HCT116 (cell line): Measurements from ENCODE around the gene DOCK2. TPM values are rescaled to one million over a fixed set of nuclear protein-coding genes. Genes with fewer than 3 reads are reported as not detected.

ENCODE experiments used
- ATAC-seq: fragments of 200-7000 bp; cut with Tn5 transposase; 2 replicates; pipeline ENCODE4 v1.9.1; 2020; ENCODE audit warnings: mild to moderate bottlenecking, moderate library complexity
- BruUV-seq: library from RNA; stranded (reverse); fragments of 400-500 nt; replicated peaks from 2 replicates; lab custom pipeline; 2021; lab: Mats Ljungman, UMichigan
- CTCF ChIA-PET: fragments of 300-600 bp; sonication (Branson Sonifier 250); formaldehyde crosslinking; loops from one replicate; lab custom pipeline; 2021; ENCODE audit warnings: antibody characterized with exemption; lab: Charles Lee
- POLR2A ChIA-PET: fragments of 300-600, 350-600 bp; sonication (Branson Sonifier 250); formaldehyde crosslinking; loops from one replicate; lab custom pipeline; 2021; ENCODE audit warnings: antibody characterized with exemption; lab: Charles Lee
- RAD21 ChIA-PET, 2 experiments: fragments of 300-600 bp; sonication (Branson Sonifier 250); formaldehyde crosslinking; loops; one replicate each; lab custom pipeline; 2023; ENCODE audit warnings: low total read pairs in 2 of 2; ENCODE audit not compliant: uncharacterized antibody in 2 of 2, unreplicated experiment in 2 of 2, low non-redundant PET in 1 of 2; lab: Charles Lee
- DNase-seq: peaks from one replicate; pipeline ENCODE4 v3.0.0-alpha.2; 2010; ENCODE audit warnings: low read depth, low spot score
- H2AFZ ChIP-seq: fragments of 200-600 bp; shearing (Covaris generic), sonication (generic); 2 replicates; pipeline ENCODE4 v1.6.1; 2017; ENCODE audit warnings: low read depth, mixed run types, mixed read lengths, antibody characterized with exemption, low read length; ENCODE audit not compliant: poor library complexity, severe bottlenecking
- H3K27ac ChIP-seq: 2 replicates; pipeline ENCODE4 v1.5.1; 2012; ENCODE audit warnings: low read depth, low read length
- H3K27me3 ChIP-seq: fragments of 200-600 bp; sonication (generic); 2 replicates; pipeline ENCODE4 v1.6.1; 2016; ENCODE audit warnings: mixed run types, low read length, mixed read lengths; ENCODE audit not compliant: insufficient read depth
- H3K36me3 ChIP-seq, 2 experiments: fragments of 200-500 bp in 1 of 2; fragments of 200-600 bp in 1 of 2; sonication (Bioruptor generic) in 1 of 2; sonication (generic) in 1 of 2; 2 replicates each; pipeline versions ENCODE4 v1.5.1 to v1.6.1; 2014 to 2016; ENCODE audit warnings: low read length in 2 of 2, inconsistent platforms in 1 of 2, mixed read lengths in 1 of 2, mixed run types in 1 of 2; ENCODE audit not compliant: insufficient read depth in 2 of 2, control insufficient read depth in 1 of 2
- H3K4me1 ChIP-seq, 2 experiments: fragments of 200-600 bp in 1 of 2; sonication (generic) in 1 of 2; 2 replicates each; pipeline versions ENCODE4 v1.5.1 to v1.6.1; 2012 to 2017; ENCODE audit warnings: low read length in 2 of 2, inconsistent platforms in 1 of 2, mild to moderate bottlenecking in 1 of 2, mixed read lengths in 1 of 2, mixed run types in 1 of 2, moderate library complexity in 1 of 2; ENCODE audit not compliant: insufficient read depth in 2 of 2, control insufficient read depth in 1 of 2
- H3K4me2 ChIP-seq: fragments of 200-600 bp; sonication (generic); 2 replicates; pipeline ENCODE4 v1.6.1; 2017; ENCODE audit warnings: mixed run types, low read length, mixed read lengths
- H3K4me3 ChIP-seq, 2 experiments: fragments of 200-600 bp in 1 of 2; sonication (generic) in 1 of 2; replicated peaks in 1 of 2; 2 replicates each; pipeline ENCODE4 v1.5.1; 2011 to 2016; ENCODE audit warnings: low read length in 2 of 2, control low read depth in 1 of 2, low read depth in 1 of 2, mild to moderate bottlenecking in 1 of 2, mixed read lengths in 1 of 2, mixed run types in 1 of 2
- H3K79me2 ChIP-seq: fragments of 200-600 bp; sonication (generic); 2 replicates; pipeline ENCODE4 v1.6.1; 2017; ENCODE audit warnings: mild to moderate bottlenecking, mixed run types, low read length, moderate library complexity, mixed read lengths; ENCODE audit not compliant: insufficient read depth
- H3K9ac ChIP-seq: fragments of 200-600 bp; sonication (generic); 2 replicates; pipeline ENCODE4 v1.6.1; 2016; ENCODE audit warnings: low read length, mixed read lengths
- H3K9me2 ChIP-seq: fragments of 200-600 bp; sonication (generic), shearing (Covaris generic); 2 replicates; pipeline ENCODE4 v1.6.1; 2017; ENCODE audit warnings: mixed run types, mild to moderate bottlenecking, moderate library complexity; ENCODE audit not compliant: insufficient read depth
- H3K9me3 ChIP-seq, 2 experiments: fragments of 200-500 bp in 1 of 2; fragments of 200-600 bp in 1 of 2; sonication (Bioruptor generic) in 1 of 2; sonication (generic) in 1 of 2; 2 replicates each; pipeline ENCODE4 v1.6.1; 2014 to 2017; ENCODE audit warnings: low read length in 2 of 2, mixed read lengths in 2 of 2, inconsistent platforms in 1 of 2, low read depth in 1 of 2, mild to moderate bottlenecking in 1 of 2, mixed run types in 1 of 2, moderate library complexity in 1 of 2; ENCODE audit not compliant: control insufficient read depth in 1 of 2, insufficient read depth in 1 of 2
- H4K20me1 ChIP-seq: fragments of 200-600 bp; sonication (generic), shearing (Covaris generic); 2 replicates; pipeline ENCODE4 v1.6.1; 2017; ENCODE audit warnings: mixed run types, mild to moderate bottlenecking, moderate library complexity; ENCODE audit not compliant: insufficient read depth
- ATF3 ChIP-seq: IDR thresholded peaks from 2 replicates; pipeline ENCODE4 v1.6.1; 2012
- CBX3 ChIP-seq: IDR thresholded peaks from 2 replicates; pipeline ENCODE4 v1.6.1; 2012; ENCODE audit warnings: low read depth
- EGR1 ChIP-seq: IDR thresholded peaks from 2 replicates; pipeline ENCODE4 v1.6.1; 2012; ENCODE audit warnings: low read depth
- ELF1 ChIP-seq: IDR thresholded peaks from 2 replicates; pipeline ENCODE4 v1.6.1; 2012; ENCODE audit warnings: low read depth, borderline replicate concordance
- EZH2phosphoT487 ChIP-seq: fragments of 200-600 bp; IDR thresholded peaks from 2 replicates; pipeline ENCODE4 v1.6.1; 2018; ENCODE audit warnings: antibody characterized with exemption, borderline replicate concordance
- FOSL1 ChIP-seq: IDR thresholded peaks from 2 replicates; pipeline ENCODE4 v1.6.1; 2012; ENCODE audit warnings: low read depth
- JUND ChIP-seq: IDR thresholded peaks from 2 replicates; pipeline ENCODE4 v1.6.1; 2012
- MAX ChIP-seq: IDR thresholded peaks from 2 replicates; pipeline ENCODE4 v1.6.1; 2012
- POLR2AphosphoS5 ChIP-seq: IDR thresholded peaks from 2 replicates; pipeline ENCODE4 v1.6.1; 2011; ENCODE audit warnings: mild to moderate bottlenecking, low read depth, low read length, moderate library complexity
- REST ChIP-seq: IDR thresholded peaks from 2 replicates; pipeline ENCODE4 v1.6.1; 2012; ENCODE audit warnings: low read depth
- SIN3A ChIP-seq: IDR thresholded peaks from 2 replicates; pipeline ENCODE4 v1.6.1; 2012; ENCODE audit warnings: low read depth
- SP1 ChIP-seq: IDR thresholded peaks from 2 replicates; pipeline ENCODE4 v1.6.1; 2012; ENCODE audit warnings: low read depth
- SRF ChIP-seq: IDR thresholded peaks from 2 replicates; pipeline ENCODE4 v1.6.1; 2012; ENCODE audit warnings: low read depth
- TCF7L2 ChIP-seq: IDR thresholded peaks from 2 replicates; pipeline ENCODE4 v1.7.0; 2011; ENCODE audit warnings: borderline replicate concordance, inconsistent platforms; ENCODE audit not compliant: insufficient read depth, insufficient read length; ENCODE audit errors: extremely low read depth
- YY1 ChIP-seq: IDR thresholded peaks from 2 replicates; pipeline ENCODE4 v1.6.1; 2011; ENCODE audit warnings: low read length, low read depth, moderate library complexity, mild to moderate bottlenecking; ENCODE audit not compliant: insufficient replicate concordance; ENCODE audit errors: extremely low read depth
- ZNF274 ChIP-seq: fragments of 200-500 bp; sonication (Bioruptor generic); IDR thresholded peaks from 2 replicates; pipeline ENCODE4 v1.6.1; 2014; ENCODE audit warnings: mild to moderate bottlenecking, low read depth, low read length, inconsistent platforms
- intact Hi-C: fragments of 100-400 bp; cut with micrococcal nuclease; formaldehyde crosslinking; loops from 2 replicates; pipeline ENCODE4 v1.10.0; 2022
- total RNA-seq: library from RNA; stranded (reverse); gene quantifications from one replicate; pipeline ENCODE4 v1.2.1, GENCODE V29; 2021; ENCODE audit not compliant: unreplicated experiment

Gene DOCK2
- total RNA-seq, 1 experiment from 2014 or later: 0.89 TPM

GRCh38 chr5:170078458-170078857, 441.4 kb downstream of the DOCK2 start:
- no peak overlapping the region for H3K4me3 ChIP-seq
- TF ChIP-seq MAX (no peak), EGR1 (no peak), POLR2AphosphoS5 (no peak), JUND (no peak), ELF1 (no peak), ZNF274 (no peak), EZH2phosphoT487 (no peak), SP1 (no peak), YY1 (no peak), CBX3 (no peak), ATF3 (no peak), FOSL1 (no peak), REST (no peak), TCF7L2 (no peak), SIN3A (no peak), SRF (no peak)
- no peaks in the 10 kb centered on the region for H3K36me3 ChIP-seq
- H3K9ac ChIP-seq: no peak overlapping the region
- DNase-seq (no peak), ATAC-seq (no peak)
- no peaks in the 10 kb centered on the region for H3K79me2 ChIP-seq
- RAD21 ChIA-PET: no interaction called here
- H2AFZ ChIP-seq: no peak overlapping the region
- CTCF ChIA-PET: no interaction called here
- intact Hi-C loops: no loop called here
- H3K9me3 ChIP-seq: no peaks in the 10 kb centered on the region
- H4K20me1 ChIP-seq: no peaks in the 10 kb centered on the region
- no TSS peak for BruUV-seq
- H3K27me3 ChIP-seq: peaks cover 30% of the 10 kb centered on the region
- H3K27ac ChIP-seq: no peak overlapping the region
- no peaks in the 10 kb centered on the region for H3K9me2 ChIP-seq
- POLR2A ChIA-PET: no interaction called here
- H3K4me2 ChIP-seq: no peak overlapping the region
- H3K4me1 ChIP-seq: no peaks in the 10 kb centered on the region
